ENCODE data around the gene LRGUK. TPM values are rescaled to one million over a fixed set of nuclear protein-coding genes. Genes with fewer than 3 reads are reported as not detected.

The LRGUK gene
- total and polyA plus RNA-seq, 2 donors (not counting 1 experiment from before 2014, with no cell fraction given), result 0.27 to 0.49 TPM

DNA sequence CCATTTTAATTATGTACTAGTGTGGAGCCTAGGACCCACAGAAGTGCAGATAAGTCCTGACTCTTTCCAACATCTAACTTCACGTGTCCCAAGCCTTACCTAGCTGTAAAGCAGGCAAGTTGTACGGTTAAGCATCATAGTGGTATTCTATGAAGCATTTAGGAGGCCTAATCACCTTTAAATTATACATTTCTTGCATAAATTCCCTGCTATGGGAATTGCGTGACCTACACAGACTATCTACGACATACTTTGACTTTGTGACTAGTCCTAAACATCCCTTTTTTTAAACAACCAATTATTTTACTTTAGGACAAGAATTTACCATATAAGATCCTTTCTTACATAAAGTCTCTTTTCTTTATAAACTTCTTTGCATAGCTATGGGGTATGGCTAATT is 37.7 kb upstream of the LRGUK start:
- no peak overlapping the region for H3K27ac Mint-ChIP-seq
- Histone ChIP-seq H3K9ac (ENCODE audit: low read length) (no peak overlapping the region), H3K4me2 (replicated peaks; ENCODE audit: low read depth, low read length, poor library complexity, severe bottlenecking) (no peak overlapping the region), H3K4me1 (ENCODE audit: control insufficient read depth in 2 of 2, insufficient read depth in 2 of 2, low read length in 2 of 2) (peaks cover 7 to 10% of the 10 kb centered on the region in 2 donors), H3K9me3 (ENCODE audit: control extremely low read depth in 1 of 3, control insufficient read depth in 2 of 3, insufficient read depth in 1 of 3, low read length in 2 of 3) (peaks cover 3 to 17% (median 4%) of the 10 kb centered on the region in 3 donors), H3K36me3 (replicated peaks in 1 of 2; ENCODE audit: control extremely low read depth in 1 of 2, control insufficient read depth in 1 of 2, extremely low read depth in 1 of 2, insufficient read depth in 2 of 2, low read length in 1 of 2) (no peaks in the 10 kb centered on the region), H3K27ac (ENCODE audit: low read length in 2 of 2) (no peak overlapping the region), H3K79me2 (ENCODE audit: control insufficient read depth, insufficient read depth, low read length) (no peaks in the 10 kb centered on the region), H2AFZ (ENCODE audit: insufficient read depth, low read depth, low read length, poor library complexity, severe bottlenecking) (no peak overlapping the region), H3K27me3 (replicated peaks in 1 of 4; ENCODE audit: control extremely low read depth in 1 of 4, control insufficient read depth in 3 of 4, insufficient read depth in 4 of 4, low read length in 3 of 4) (no peaks in the 10 kb centered on the region), H3K4me3 (ENCODE audit: control extremely low read depth in 1 of 5, extremely low read depth in 1 of 5, insufficient read depth in 1 of 5, low read depth in 2 of 5, low read length in 4 of 5) (no peak overlapping the region), H4K20me1 (ENCODE audit: control insufficient read depth, insufficient read depth, low read length, poor library complexity, severe bottlenecking) (no peaks in the 10 kb centered on the region)
- intact Hi-C loops (cut with micrococcal nuclease), result no loop called here
- H3K27me3 Mint-ChIP-seq, result peaks cover 15% of the 10 kb centered on the region
- H3K4me1 Mint-ChIP-seq, result peaks cover 6% of the 10 kb centered on the region
- 100% methylated on average over 2 of the region's 4 CpGs for whole genome bisulfite sequencing (ENCODE audit: insufficient coverage)
- ChIA-PET POLR2A (no interaction called here), CTCF (no interaction called here)
- no peak for DNase-seq
- ATAC-seq (ENCODE audit: low read depth), result no peak
- TF ChIP-seq EZH2 (IDR thresholded peaks at IDR 0.05; ENCODE audit: borderline replicate concordance, insufficient read depth, low read depth, low read length, poor library complexity, severe bottlenecking) (no peak), CTCF (IDR thresholded peaks at IDR 0.05) (no peak)
- H3K4me3 Mint-ChIP-seq, result no peak overlapping the region
- H3K9me3 Mint-ChIP-seq (ENCODE audit: insufficient read depth), result peaks cover 20% of the 10 kb centered on the region

DNA sequence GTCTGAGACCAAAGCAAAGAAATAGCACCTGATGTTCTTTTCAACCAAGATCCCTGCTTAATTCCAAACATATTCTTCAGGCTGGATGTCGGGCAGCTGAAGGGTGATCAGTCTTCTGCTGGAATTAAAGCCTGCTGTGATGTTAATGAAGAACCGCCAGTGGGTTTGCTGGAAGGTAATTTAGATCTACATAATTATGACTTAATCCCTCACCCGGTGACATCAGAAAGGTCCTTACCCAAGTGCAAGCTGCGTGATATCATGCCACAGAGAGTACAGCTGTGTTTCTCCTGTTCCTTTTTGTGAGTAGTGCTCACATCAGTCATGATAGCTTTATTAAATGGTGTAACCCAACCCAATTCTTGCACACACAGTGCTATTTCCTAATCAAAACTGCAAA is 29.1 kb upstream of the LRGUK start:
- no peak overlapping the region for H3K27ac Mint-ChIP-seq
- H3K4me3 Mint-ChIP-seq, result no peak overlapping the region
- ATAC-seq (ENCODE audit: low read depth), result no peak
- H3K27ac ChIP-seq (ENCODE audit: low read length in 2 of 2), result no peak overlapping the region
- H3K36me3 ChIP-seq (replicated peaks in 1 of 2; ENCODE audit: control extremely low read depth in 1 of 2, control insufficient read depth in 1 of 2, extremely low read depth in 1 of 2, insufficient read depth in 2 of 2, low read length in 1 of 2), result no peaks in the 10 kb centered on the region
- no peaks in the 10 kb centered on the region for H4K20me1 ChIP-seq (ENCODE audit: control insufficient read depth, insufficient read depth, low read length, poor library complexity, severe bottlenecking)
- DNase-seq, result no peak
- H3K27me3 Mint-ChIP-seq, result peaks cover 7% of the 10 kb centered on the region
- no peak overlapping the region for H3K4me2 ChIP-seq (replicated peaks; ENCODE audit: low read depth, low read length, poor library complexity, severe bottlenecking)
- peaks cover 0 to 3% (median 0%) of the 10 kb centered on the region in 3 donors for H3K9me3 ChIP-seq (ENCODE audit: control extremely low read depth in 1 of 3, control insufficient read depth in 2 of 3, insufficient read depth in 1 of 3, low read length in 2 of 3)
- H3K4me1 ChIP-seq (ENCODE audit: control insufficient read depth in 2 of 2, insufficient read depth in 2 of 2, low read length in 2 of 2), result no peaks in the 10 kb centered on the region
- H2AFZ ChIP-seq (ENCODE audit: insufficient read depth, low read depth, low read length, poor library complexity, severe bottlenecking), result no peak overlapping the region
- H3K79me2 ChIP-seq (ENCODE audit: control insufficient read depth, insufficient read depth, low read length), result no peaks in the 10 kb centered on the region
- peaks cover 4% of the 10 kb centered on the region for H3K4me1 Mint-ChIP-seq
- H3K9ac ChIP-seq (ENCODE audit: low read length), result no peak overlapping the region
- H3K4me3 ChIP-seq (ENCODE audit: control extremely low read depth in 1 of 5, extremely low read depth in 1 of 5, insufficient read depth in 1 of 5, low read depth in 2 of 5, low read length in 4 of 5), result no peak overlapping the region
- no peaks in the 10 kb centered on the region for H3K27me3 ChIP-seq (replicated peaks in 1 of 4; ENCODE audit: control extremely low read depth in 1 of 4, control insufficient read depth in 3 of 4, insufficient read depth in 4 of 4, low read length in 3 of 4)
- TF ChIP-seq CTCF (IDR thresholded peaks at IDR 0.05) (no peak), EZH2 (IDR thresholded peaks at IDR 0.05; ENCODE audit: borderline replicate concordance, insufficient read depth, low read depth, low read length, poor library complexity, severe bottlenecking) (no peak)
- WGBS (ENCODE audit: insufficient coverage), result no CpG with 5 or more reads among the region's 4 CpGs
- H3K9me3 Mint-ChIP-seq (ENCODE audit: insufficient read depth), result peaks cover 3% of the 10 kb centered on the region
- intact Hi-C loops (cut with micrococcal nuclease), result no loop called here
- ChIA-PET POLR2A (no interaction called here), CTCF (no interaction called here)
